Activated CD8-positive, alpha-beta memory T cell treated with anti-CD3 and anti-CD28 coated beads for 1 hour (primary cell): ENCODE results near the gene SND1.

Experiments
- DNase-seq, 2 donors: peaks; one replicate each; pipeline ENCODE4 v3.0.0-alpha.2; 2020; ENCODE audit warnings: low read depth in 1 of 2; ENCODE audit errors: extremely low read depth in 1 of 2

SND1 gene

DNA sequence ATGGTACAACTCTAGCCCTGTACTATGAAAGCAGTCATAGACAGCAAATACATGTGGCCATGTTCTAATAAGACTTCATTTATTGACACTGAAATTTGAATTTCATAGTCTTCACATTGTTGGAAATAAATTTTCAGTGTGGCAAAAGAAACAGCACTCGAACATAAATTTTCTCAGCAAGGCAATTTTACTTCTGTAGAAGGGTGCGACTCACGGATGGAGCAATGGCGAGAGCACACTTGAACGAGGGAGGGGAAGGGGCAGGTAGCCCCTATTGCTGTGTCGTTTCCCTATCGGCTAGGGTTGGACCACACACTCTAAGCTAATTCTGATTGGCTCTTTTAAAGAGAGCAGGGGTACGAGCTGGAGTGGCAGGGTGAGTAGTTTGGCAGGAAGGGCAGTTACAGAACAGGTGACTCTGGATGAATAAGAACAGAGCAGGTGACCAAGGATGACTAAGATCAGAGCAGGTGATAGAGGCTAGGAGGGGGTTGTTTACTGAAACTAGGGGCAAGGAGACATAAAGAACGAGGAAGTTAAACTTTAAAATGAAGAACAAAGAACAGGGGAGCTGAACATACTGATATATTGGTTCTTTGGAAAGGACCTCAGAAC is 327.2 kb downstream of the SND1 start:
- DNase-seq = no peak

GRCh38 chr7:127979728-127980126 is 327.7 kb downstream of the SND1 start:
- DNase-seq = no peak

DNA sequence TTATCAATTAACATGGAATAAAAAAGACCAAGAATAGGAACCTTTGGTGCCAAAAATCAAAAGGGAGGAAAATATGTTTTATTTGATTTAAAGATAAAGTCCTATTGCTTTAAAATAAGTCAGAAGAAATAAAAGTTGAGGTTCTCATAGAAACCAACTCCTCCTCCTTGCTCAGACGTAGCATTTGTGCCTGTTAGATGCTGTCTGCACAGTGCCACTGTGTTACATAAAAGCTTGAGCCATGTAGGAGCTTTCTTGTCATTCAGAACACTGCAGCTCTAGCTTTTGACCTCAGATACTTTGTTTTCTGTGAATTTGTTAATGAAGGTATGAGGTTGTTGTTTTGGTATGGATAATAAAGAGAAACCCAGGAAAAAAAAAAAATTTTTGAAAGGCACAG is 328.9 kb downstream of the SND1 start:
- no peak for DNase-seq

- no peak for DNase-seq
These were observed 330.0 kb downstream of the SND1 start for GRCh38 chr7:127981965-127982364.

DNA sequence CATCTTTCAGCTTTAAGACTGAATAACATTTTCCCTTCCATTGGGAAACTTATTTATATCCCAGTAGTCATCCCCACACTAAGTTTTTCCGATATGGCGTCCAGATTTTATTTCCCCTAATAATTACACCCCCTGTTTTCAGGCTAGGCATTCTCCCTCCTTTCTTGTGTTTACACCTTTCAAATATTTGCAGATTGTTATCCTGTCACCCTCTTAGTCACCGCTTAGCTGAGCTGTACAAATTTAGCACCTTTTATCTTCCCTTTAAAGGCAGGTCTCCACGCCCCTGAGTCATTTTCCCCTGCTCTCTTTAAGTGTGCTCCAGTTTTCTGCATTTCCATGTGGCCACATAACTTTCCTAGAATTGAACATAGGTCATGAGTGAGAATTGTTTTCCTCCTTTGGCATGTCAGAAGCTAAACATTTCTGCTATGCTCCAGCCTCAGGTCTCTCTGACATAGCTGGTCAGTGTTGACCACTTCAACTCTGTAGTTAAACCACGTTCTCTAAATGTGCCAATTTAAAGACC is 331.9 kb downstream of the SND1 start:
- no peak for DNase-seq

- DNase-seq = no peak
These were observed 334.9 kb downstream of the SND1 start for GRCh38 chr7:127986581-127987521.

DNA sequence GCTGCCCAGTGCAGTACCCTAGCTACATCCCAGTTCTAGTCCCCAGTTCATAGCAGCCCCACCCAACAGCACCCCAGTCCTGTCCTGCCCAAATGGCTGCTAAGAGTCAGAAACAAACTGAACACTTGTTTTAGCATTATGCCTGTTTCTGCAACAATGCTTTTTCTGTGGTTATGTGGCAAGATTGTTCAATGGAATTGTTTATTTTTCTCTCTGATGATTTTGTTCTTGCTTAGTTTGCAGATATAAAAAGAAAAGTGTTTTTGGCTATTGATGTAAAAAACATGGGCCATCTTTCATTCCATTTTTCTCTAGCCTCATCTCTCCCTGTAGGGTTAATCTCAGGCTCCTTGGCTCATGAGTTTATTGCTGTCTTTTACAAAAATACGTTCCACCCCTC is 336.8 kb downstream of the SND1 start:
- no peak for DNase-seq

GRCh38 chr7:127993317-127993716 is 341.3 kb downstream of the SND1 start:
- DNase-seq = no peak

- DNase-seq = no peak
These were observed 342.0 kb downstream of the SND1 start for GRCh38 chr7:127993987-127994386.

DNA sequence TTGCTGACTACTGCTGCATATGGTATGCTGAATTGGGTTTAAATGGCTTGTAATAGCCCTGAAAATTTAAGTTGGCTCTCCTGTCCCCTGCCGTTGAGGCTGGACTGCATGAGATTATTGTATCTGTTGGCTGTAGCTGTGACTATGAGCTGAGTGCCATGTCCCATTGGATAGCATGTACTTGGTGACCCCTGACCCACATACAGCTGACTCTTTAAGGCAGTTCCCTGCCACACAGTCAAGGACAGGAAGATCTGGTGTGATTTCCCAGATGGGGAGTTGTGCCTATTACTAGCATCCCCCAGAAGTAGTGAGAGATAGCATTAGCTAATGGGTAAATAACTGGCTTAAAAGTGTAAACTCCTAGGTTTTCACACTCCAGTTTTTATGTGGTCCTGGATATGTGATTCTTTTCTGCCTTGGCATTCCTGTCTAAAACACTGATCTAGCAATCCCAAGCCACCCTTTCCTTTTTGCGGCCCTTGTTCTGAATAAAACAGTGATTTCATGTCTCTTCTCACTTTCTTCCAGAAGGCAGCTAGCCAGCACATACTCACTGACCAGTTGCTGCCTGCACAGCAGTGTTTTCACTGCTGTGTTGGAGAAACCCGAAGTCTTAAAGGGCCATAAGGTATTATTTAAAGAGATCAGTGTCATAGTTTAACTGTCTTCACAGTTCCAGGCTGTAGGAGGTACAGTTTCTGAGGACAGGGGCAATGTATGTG is 343.3 kb downstream of the SND1 start:
- DNase-seq = no peak

DNA sequence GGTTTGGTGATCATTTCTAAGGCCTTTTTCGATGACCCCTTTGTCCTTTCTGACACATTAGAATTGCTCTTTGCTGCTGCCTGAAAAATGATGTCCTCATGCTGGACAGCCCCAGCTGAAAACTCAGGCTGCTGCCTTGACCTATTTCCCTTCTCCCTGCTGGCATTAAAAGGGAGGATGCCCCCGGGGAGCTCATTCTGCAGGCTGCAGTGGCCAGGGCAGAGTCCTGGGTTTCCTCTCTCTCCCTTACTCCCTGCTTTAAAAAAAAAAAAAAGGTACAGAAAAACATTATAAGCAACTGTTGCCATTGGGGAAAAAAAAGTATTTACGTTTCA is 343.9 kb downstream of the SND1 start:
- DNase-seq = no peak

GRCh38 chr7:127996253-127997071 is 344.5 kb downstream of the SND1 start:
- no peak for DNase-seq

- DNase-seq = no peak
These were observed 345.4 kb downstream of the SND1 start for GRCh38 chr7:127997226-127997922.

DNA sequence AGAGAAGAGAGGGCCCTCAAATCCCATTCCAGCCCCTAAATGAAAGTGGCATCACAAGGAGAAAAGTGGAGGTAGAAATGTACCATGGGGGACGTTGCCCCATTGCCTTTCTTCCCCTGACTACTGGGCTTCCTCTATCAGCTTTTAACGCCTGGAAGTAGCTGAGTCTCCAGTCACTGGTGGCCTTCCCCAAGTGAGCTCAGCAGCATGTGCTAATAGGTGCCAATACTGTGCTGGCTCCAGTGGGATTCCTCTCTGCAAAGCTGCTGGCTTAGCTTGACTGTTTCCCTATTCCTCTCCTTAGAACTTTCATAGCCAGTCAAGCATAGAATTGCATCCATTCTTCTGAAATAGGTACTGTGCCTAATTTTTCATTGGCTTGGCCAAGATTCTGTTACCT is 346.7 kb downstream of the SND1 start:
- no peak for DNase-seq

- DNase-seq = no peak
These were observed 348.1 kb downstream of the SND1 start for GRCh38 chr7:128000048-128000447.

- no peak for DNase-seq
These were observed 348.9 kb downstream of the SND1 start for GRCh38 chr7:128000854-128001265.

DNA sequence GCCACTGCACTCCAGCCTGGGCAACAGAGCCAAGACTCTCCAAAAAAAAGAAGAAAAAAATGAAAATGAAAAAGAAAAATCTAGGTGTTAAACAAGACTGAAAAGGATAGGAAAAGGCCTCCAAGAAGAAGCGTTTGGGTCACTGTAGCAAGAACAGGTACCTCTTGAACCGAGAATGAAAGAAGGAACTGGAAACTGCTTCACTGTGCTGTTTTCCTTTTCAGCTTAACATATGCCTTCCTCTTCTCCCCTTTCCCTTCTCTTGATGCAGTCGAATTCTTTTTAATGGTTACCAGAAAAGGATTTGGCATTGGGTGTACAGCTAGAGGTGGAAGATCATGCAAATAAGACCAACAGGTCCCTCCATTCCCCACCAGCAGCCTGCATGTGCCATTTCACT is 351.2 kb downstream of the SND1 start:
- DNase-seq = no peak

GRCh38 chr7:128003787-128004186 is 351.8 kb downstream of the SND1 start:
- no peak for DNase-seq

- no peak for DNase-seq
These were observed 352.6 kb downstream of the SND1 start for GRCh38 chr7:128004623-128005022.

DNA sequence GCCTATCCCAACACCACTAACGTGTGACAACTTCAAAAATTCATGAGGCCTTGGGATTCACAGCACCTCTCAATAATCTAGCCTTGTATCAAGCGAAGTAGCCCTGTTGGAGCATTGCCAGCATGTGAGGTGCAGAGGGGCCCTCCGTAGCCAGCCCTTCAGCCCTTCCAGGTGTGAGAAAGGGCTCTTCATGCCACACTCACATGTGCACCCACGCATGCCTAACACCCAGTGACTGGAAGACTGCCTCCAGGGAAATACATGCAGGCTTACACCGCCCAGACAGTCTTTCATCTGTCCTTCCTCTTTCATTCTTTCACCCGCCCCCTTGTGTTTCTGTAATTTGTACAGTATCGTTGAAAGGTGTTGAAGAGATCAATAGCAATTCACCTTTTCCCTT is 353.1 kb downstream of the SND1 start:
- DNase-seq = no peak
